BLaER1 treated with 17β-estradiol and CSF1 and Interleukin-3, amounts not matched to agents 10 nM and 100 nM (cell line): ENCODE results near the gene LCE1E.

Experiments
- H3K27ac ChIP-seq, 11 experiments: shearing (Covaris generic); formaldehyde crosslinking; 2 replicates each; pipeline ENCODE4 v1.8.1; 2022
- H3K27me3 ChIP-seq, 11 experiments: shearing (Covaris generic); formaldehyde crosslinking; 2 replicates each; pipeline ENCODE4 v1.8.1; 2022
- H3K36me3 ChIP-seq, 11 experiments: shearing (Covaris generic); formaldehyde crosslinking; 2 replicates each; pipeline ENCODE4 v1.8.1; 2022
- H3K4me1 ChIP-seq, 10 experiments: shearing (Covaris generic); formaldehyde crosslinking; 2 replicates each; pipeline ENCODE4 v1.8.1; 2022
- H3K4me2 ChIP-seq, 11 experiments: shearing (Covaris generic); formaldehyde crosslinking; 2 replicates each; pipeline ENCODE4 v1.8.1; 2022
- H3K4me3 ChIP-seq, 10 experiments: shearing (Covaris generic); formaldehyde crosslinking; 2 replicates each; pipeline ENCODE4 v1.8.1; 2022
- H3K9ac ChIP-seq, 11 experiments: shearing (Covaris generic); formaldehyde crosslinking; 2 replicates each; pipeline ENCODE4 v1.8.1; 2022
- H3K9me3 ChIP-seq, 11 experiments: shearing (Covaris generic); formaldehyde crosslinking; replicated peaks in 1 of 11; 2 replicates each; pipeline ENCODE4 v1.8.1; 2022
- H4K20me1 ChIP-seq, 11 experiments: shearing (Covaris generic); formaldehyde crosslinking; 2 replicates each; pipeline ENCODE4 v1.8.1; 2022
- Cebpa-rat ChIP-seq, 11 experiments: shearing (Covaris generic); IDR thresholded peaks; 2 replicates each; pipeline ENCODE4 v1.8.1; 2022

Gene LCE1E

GRCh38 chr1:152786077-152786476, at the start of gene LCE1E:
Gene LCE1E, plus strand, starts transcription at chr1:152786257. Its CDS starts 1,043 bp downstream, at chr1:152787300.
- Histone ChIP-seq H3K4me1 (peaks cover 0 to 12% (median 5%) of the 10 kb centered on the region in 10 experiments; a peak in 7 of 20 replicates), H3K27me3 (no peaks in the 10 kb centered on the region), H3K4me2 (peak within 1 kb of the TSS in 4 of 11 experiments; percentile 28 to 47 (median 37); a peak in 3 of 22 replicates), H3K4me3 (no peak within 1 kb of the TSS), H3K36me3 (no peaks in the 10 kb centered on the region), H3K9me3 (no peaks in the 10 kb centered on the region), H4K20me1 (no peaks in the 10 kb centered on the region), H3K27ac (no peak within 1 kb of the TSS), H3K9ac (no peak within 1 kb of the TSS)
- no peak for TF ChIP-seq Cebpa-rat (IDR thresholded peaks at IDR 0.05)

GRCh38 chr1:152737997-152738396, 48.1 kb upstream of the LCE1E start:
- H3K4me1 ChIP-seq: no peaks in the 10 kb centered on the region
- H3K9me3 ChIP-seq: no peaks in the 10 kb centered on the region
- no peaks in the 10 kb centered on the region for H4K20me1 ChIP-seq
- no peak overlapping the region for H3K9ac ChIP-seq
- no peak overlapping the region for H3K4me3 ChIP-seq
- H3K4me2 ChIP-seq: no peak overlapping the region
- H3K27ac ChIP-seq: no peak overlapping the region
- no peaks in the 10 kb centered on the region for H3K27me3 ChIP-seq
- no peak for TF ChIP-seq Cebpa-rat (IDR thresholded peaks at IDR 0.05)
- no peaks in the 10 kb centered on the region for H3K36me3 ChIP-seq

DNA sequence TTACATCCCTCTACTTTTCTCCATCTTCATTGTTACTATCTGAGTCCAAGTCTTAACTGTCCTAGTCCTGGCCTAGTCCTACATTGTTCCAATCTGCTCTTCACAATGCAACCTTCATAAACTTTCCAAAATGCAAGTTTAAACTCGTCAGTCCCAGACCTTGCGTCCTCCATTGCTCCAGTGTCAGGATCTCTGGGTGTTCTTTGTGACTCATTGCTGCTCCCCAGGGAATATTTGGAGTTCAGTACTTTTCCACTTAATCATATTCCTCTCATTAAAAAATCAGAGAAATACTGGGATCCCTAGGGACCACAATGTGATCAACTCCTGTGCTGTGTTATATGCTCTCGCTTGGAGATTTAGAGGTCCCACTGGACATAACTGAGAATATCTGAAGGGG, 46.2 kb upstream of the LCE1E start:
- Histone ChIP-seq H4K20me1 (no peaks in the 10 kb centered on the region; a peak in 1 of 22 replicates), H3K36me3 (no peaks in the 10 kb centered on the region), H3K27ac (no peak overlapping the region), H3K9ac (no peak overlapping the region), H3K4me1 (peaks cover 0 to 11% (median 0%) of the 10 kb centered on the region in 10 experiments; a peak in 6 of 20 replicates), H3K9me3 (no peaks in the 10 kb centered on the region), H3K4me2 (peak overlapping the region in 1 of 11 experiments; percentile 13; a peak in 1 of 22 replicates), H3K4me3 (no peak overlapping the region), H3K27me3 (0 out of 22 replicates have a peak, but pooled peaks cover 0 to 4% (median 0%) of the 10 kb centered on the region in 11 experiments)
- TF ChIP-seq Cebpa-rat (IDR thresholded peaks at IDR 0.05): no peak

DNA sequence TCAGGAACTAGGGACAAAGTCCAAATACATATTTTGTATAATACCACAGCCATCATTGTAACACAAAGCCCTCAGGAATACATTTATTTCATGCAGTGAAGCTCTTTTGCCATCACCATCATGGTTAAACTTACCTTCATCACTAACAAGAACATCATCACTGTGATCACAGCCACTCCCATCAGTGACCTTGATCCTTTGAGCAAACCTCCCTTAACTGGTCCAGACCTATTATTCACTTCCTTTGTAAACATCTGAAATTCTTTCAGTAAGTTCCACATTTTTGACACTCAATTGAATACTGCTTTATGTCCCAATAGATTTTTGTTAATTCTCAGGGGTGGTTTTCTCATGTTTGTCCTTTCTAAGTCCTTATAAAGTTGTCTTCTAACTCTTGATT, 44.4 kb upstream of the LCE1E start:
- H3K4me2 ChIP-seq: no peak overlapping the region
- no peak overlapping the region for H3K4me3 ChIP-seq

DNA sequence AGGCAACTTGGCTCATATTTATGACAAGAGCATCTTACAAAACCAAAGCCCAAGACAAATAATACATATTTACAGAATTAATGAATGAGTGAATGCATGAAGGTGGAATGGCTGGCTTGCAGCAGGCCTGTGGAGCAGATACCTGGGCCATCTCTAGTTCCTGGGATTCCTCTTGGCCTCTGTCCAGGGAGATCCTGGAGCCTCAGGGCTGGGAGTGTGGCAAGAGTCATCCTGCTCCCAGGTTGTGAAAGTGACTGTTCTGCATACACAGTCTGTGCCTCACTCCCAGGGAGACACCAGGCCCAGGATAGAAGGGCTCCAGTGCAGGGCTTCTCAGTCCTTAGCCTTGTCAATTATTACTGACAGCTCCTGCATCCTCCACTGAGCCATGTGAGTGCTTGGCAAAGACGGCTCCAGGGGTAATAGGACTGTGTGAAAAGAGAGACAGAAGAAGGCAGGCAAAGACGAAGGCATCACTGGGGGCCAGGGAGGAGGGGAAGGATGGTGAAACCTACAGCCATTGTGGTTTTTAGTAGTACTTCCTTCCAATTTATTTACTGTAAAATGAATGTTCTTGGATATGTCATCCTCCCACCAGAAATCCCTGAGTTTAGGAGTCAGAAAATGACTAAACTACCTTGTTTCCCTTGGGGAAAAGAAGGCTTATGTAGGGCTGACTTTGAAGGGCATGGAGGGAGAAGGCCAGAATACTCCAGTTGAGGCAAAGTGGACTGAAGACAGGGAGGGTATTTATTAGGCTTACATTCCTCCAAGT, 42.5 kb upstream of the LCE1E start:
- no peaks in the 10 kb centered on the region for H3K36me3 ChIP-seq
- 0 out of 22 replicates have a peak, but pooled peaks cover 0 to 5% (median 0%) of the 10 kb centered on the region in 11 experiments for H3K27me3 ChIP-seq
- no peak overlapping the region for H3K4me3 ChIP-seq
- peak overlapping the region in 2 of 11 experiments; percentile 20 to 28; a peak in 2 of 22 replicates for H3K4me2 ChIP-seq
- no peaks in the 10 kb centered on the region; a peak in 1 of 22 replicates for H4K20me1 ChIP-seq
- TF ChIP-seq Cebpa-rat (IDR thresholded peaks at IDR 0.05): no peak
- H3K9me3 ChIP-seq: no peaks in the 10 kb centered on the region
- no peak overlapping the region for H3K9ac ChIP-seq
- H3K27ac ChIP-seq: no peak overlapping the region
- peaks cover 0 to 25% (median 0%) of the 10 kb centered on the region in 10 experiments; a peak in 6 of 20 replicates for H3K4me1 ChIP-seq

More for the DNA sequence above, 44.4 kb upstream of the LCE1E start:
- Histone ChIP-seq H3K36me3 (no peaks in the 10 kb centered on the region), H3K9ac (no peak overlapping the region), H3K9me3 (no peaks in the 10 kb centered on the region), H3K27me3 (0 out of 22 replicates have a peak, but pooled peaks cover 0 to 5% (median 0%) of the 10 kb centered on the region in 11 experiments), H4K20me1 (no peaks in the 10 kb centered on the region; a peak in 1 of 22 replicates), H3K27ac (no peak overlapping the region), H3K4me1 (peaks cover 0 to 20% (median 0%) of the 10 kb centered on the region in 10 experiments; a peak in 6 of 20 replicates)
- TF ChIP-seq Cebpa-rat (IDR thresholded peaks at IDR 0.05): no peak

GRCh38 chr1:152745289-152745704, 40.8 kb upstream of the LCE1E start:
- H3K9me3 ChIP-seq: no peaks in the 10 kb centered on the region
- no peak overlapping the region for H3K27ac ChIP-seq
- no peak overlapping the region for H3K4me3 ChIP-seq
- peaks cover 0 to 25% (median 0%) of the 10 kb centered on the region in 10 experiments; a peak in 6 of 20 replicates for H3K4me1 ChIP-seq
- peak overlapping the region in 3 of 11 experiments; percentile 10 to 32 (median 16); a peak in 3 of 22 replicates for H3K4me2 ChIP-seq
- no peaks in the 10 kb centered on the region for H3K36me3 ChIP-seq
- no peak for TF ChIP-seq Cebpa-rat (IDR thresholded peaks at IDR 0.05)
- no peaks in the 10 kb centered on the region; a peak in 1 of 22 replicates for H4K20me1 ChIP-seq
- H3K27me3 ChIP-seq: peaks cover 0 to 10% (median 0%) of the 10 kb centered on the region in 11 experiments; a peak in 1 of 22 replicates
- no peak overlapping the region for H3K9ac ChIP-seq

- peaks cover 0 to 25% (median 0%) of the 10 kb centered on the region in 10 experiments; a peak in 6 of 20 replicates for H3K4me1 ChIP-seq
- H3K36me3 ChIP-seq: no peaks in the 10 kb centered on the region
- no peaks in the 10 kb centered on the region; a peak in 1 of 22 replicates for H4K20me1 ChIP-seq
- H3K4me2 ChIP-seq: peak overlapping the region in 3 of 11 experiments; percentile 10 to 32 (median 16); a peak in 3 of 22 replicates
- no peak overlapping the region for H3K4me3 ChIP-seq
- H3K9ac ChIP-seq: no peak overlapping the region
- no peak for TF ChIP-seq Cebpa-rat (IDR thresholded peaks at IDR 0.05)
- no peak overlapping the region for H3K27ac ChIP-seq
- H3K27me3 ChIP-seq: peaks cover 0 to 13% (median 0%) of the 10 kb centered on the region in 11 experiments; a peak in 1 of 22 replicates
- H3K9me3 ChIP-seq: no peaks in the 10 kb centered on the region
Measured at GRCh38 chr1:152745765-152746444, 40.2 kb upstream of the LCE1E start.

DNA sequence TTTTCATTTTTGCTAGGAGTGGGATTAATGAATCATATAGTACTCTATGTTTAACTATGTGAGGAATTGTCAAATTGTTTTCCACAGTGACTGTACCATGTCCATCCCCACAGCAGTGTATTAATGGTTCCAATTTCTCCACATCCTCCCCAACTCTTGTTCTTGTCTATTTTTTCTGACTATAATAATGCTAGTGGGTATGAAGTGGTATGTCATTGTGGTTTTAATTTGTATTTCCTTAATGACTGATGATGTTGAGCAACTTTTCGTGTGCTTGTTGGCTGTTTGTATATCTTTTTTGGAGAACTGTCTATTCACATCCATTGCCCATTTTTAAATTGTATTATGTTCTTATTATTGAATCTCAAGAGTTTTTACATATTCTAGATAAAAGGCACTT, 38.2 kb upstream of the LCE1E start:
- Histone ChIP-seq H3K9ac (no peak overlapping the region), H3K4me2 (no peak overlapping the region), H3K27ac (no peak overlapping the region), H3K9me3 (no peaks in the 10 kb centered on the region), H3K4me1 (peaks cover 0 to 33% (median 0%) of the 10 kb centered on the region in 10 experiments; a peak in 6 of 20 replicates), H3K27me3 (peaks cover 0 to 13% (median 0%) of the 10 kb centered on the region in 11 experiments; a peak in 2 of 22 replicates), H3K4me3 (no peak overlapping the region), H3K36me3 (no peaks in the 10 kb centered on the region), H4K20me1 (no peaks in the 10 kb centered on the region; a peak in 1 of 22 replicates)
- TF ChIP-seq Cebpa-rat (IDR thresholded peaks at IDR 0.05): peak in 1 of 11 experiments; percentile 45; a peak in 1 of 22 replicates

DNA sequence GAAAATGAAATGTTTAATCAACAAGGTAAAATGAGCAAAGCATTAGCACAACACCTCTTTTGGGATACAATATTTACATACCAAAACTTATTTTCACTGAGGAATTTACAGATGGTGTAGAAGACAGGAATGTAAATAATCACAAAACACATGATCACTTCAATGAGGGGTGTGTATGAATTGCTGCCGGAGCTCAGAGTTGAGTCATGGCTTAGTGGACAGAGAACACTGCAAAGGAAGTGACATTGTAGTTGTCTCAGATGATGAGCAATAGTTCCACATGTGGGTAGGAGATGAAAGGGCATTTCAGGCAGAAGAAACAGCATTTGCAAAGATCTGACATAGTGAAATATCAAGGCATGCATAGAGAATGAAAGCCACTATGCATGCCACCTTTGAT, 33.8 kb upstream of the LCE1E start:
- H3K4me2 ChIP-seq: peak overlapping the region in 3 of 11 experiments; percentile 32 to 46 (median 36); a peak in 6 of 22 replicates
- H3K9me3 ChIP-seq: no peaks in the 10 kb centered on the region
- no peaks in the 10 kb centered on the region for H3K36me3 ChIP-seq
- H3K27ac ChIP-seq: no peak overlapping the region
- H3K27me3 ChIP-seq: peaks cover 0 to 7% (median 0%) of the 10 kb centered on the region in 11 experiments; a peak in 2 of 22 replicates
- H3K4me3 ChIP-seq: no peak overlapping the region
- TF ChIP-seq Cebpa-rat (IDR thresholded peaks at IDR 0.05): no peak
- H4K20me1 ChIP-seq: no peaks in the 10 kb centered on the region
- H3K9ac ChIP-seq: no peak overlapping the region
- H3K4me1 ChIP-seq: peaks cover 0 to 13% (median 0%) of the 10 kb centered on the region in 10 experiments; a peak in 6 of 20 replicates
